ENCODE measurements around the gene SNX21.

- no peak for TF ChIP-seq GATA2 (IDR thresholded peaks at IDR 0.05; ENCODE audit: low read depth, low read length)
- no peak for TF ChIP-seq GATA3 (IDR thresholded peaks at IDR 0.05; ENCODE audit: low read depth, low read length)
Measured at GRCh38 chr20:45819466-45819865, 14.1 kb upstream of the SNX21 start.

Data from SH-SY5Y (cell line).